HepG2 (cell line): ENCODE results near the gene CHKB. TPM values are rescaled to one million over a fixed set of nuclear protein-coding genes. Genes with fewer than 3 reads are reported as not detected.

Experiments used
- HCFC1 ChIP-seq: fragments of 150-350 bp; IDR thresholded peaks from 2 replicates; pipeline ENCODE4 v1.6.1; 2014; ENCODE audit warnings: low read depth, low read length
- KDM1A ChIP-seq: IDR thresholded peaks from 2 replicates; pipeline ENCODE4 v1.6.1; 2016; ENCODE audit warnings: missing compliant biosample characterization
- MAZ ChIP-seq, 2 experiments: sonication (generic) in 1 of 2; formaldehyde crosslinking in 1 of 2; IDR thresholded peaks; 2 replicates each; pipeline versions ENCODE4 v1.5.0 to v1.6.1; 2012 to 2020; ENCODE audit warnings: low read depth in 2 of 2, mild to moderate bottlenecking in 2 of 2, borderline replicate concordance in 1 of 2, improper control_type of control experiment in 1 of 2, low read length in 1 of 2, missing genetic modification reagents in 1 of 2, moderate library complexity in 1 of 2
- NFYC ChIP-seq: IDR thresholded peaks from 2 replicates; pipeline ENCODE4 v1.6.1; 2016; ENCODE audit warnings: missing genetic modification reagents, missing compliant biosample characterization
- PATZ1 ChIP-seq: sonication (generic); formaldehyde crosslinking; IDR thresholded peaks from 2 replicates; pipeline ENCODE4 v1.4.0; 2020; ENCODE audit warnings: missing genetic modification reagents
- STAG1 ChIP-seq: sonication (generic); formaldehyde crosslinking; IDR thresholded peaks from 2 replicates; pipeline ENCODE4 v1.4.0; 2020; ENCODE audit warnings: missing genetic modification reagents
- TEF ChIP-seq: sonication (generic); formaldehyde crosslinking; IDR thresholded peaks from 2 replicates; pipeline ENCODE4 v1.5.0; 2020; ENCODE audit warnings: missing genetic modification reagents
- TERF1 ChIP-seq: sonication (generic); formaldehyde crosslinking; IDR thresholded peaks from 2 replicates; pipeline ENCODE4 v1.8.0; 2022; ENCODE audit warnings: mild to moderate bottlenecking, missing genetic modification reagents, moderate library complexity
- ZNF607 ChIP-seq: sonication (generic); formaldehyde crosslinking; IDR thresholded peaks from 2 replicates; pipeline ENCODE4 v1.5.1; 2020; ENCODE audit warnings: missing genetic modification reagents, mild to moderate bottlenecking, borderline replicate concordance
- polyA plus RNA-seq, 8 experiments: library from polyadenylated mRNA; depleted of rRNA in 3 of 8; stranded (reverse) in 7 of 8; unstranded in 1 of 8; fragments of >200 nt; fragmentation: Illumina TruSeq in 4 of 8; extraction: Trizol in 4 of 8; gene quantifications; 2 replicates each; pipeline versions ENCODE4 v1.2.1 to v1.2.3, GENCODE V29; 2011 to 2016; ENCODE audit warnings: low read depth in 4 of 8, missing spikeins in 1 of 8, mixed read lengths in 1 of 8; ENCODE audit not compliant: insufficient read depth in 1 of 8
- total RNA-seq, 5 experiments: library from RNA; depleted of rRNA; stranded (reverse); fragments of >200 nt; fragmentation: Illumina TruSeq; extraction: Trizol; gene quantifications; 2 replicates each; pipeline ENCODE4 v1.2.3, GENCODE V29; 2016; ENCODE audit warnings: low read depth in 1 of 5
- TF ChIP-seq, protein P1 (sequence below): sonication (generic); formaldehyde crosslinking; conservative IDR thresholded peaks from 2 replicates; pipeline ENCODE4 v1.8.0; 2022; ENCODE audit warnings: mild to moderate bottlenecking, moderate library complexity, missing genetic modification reagents
- TF ChIP-seq, protein P2 (sequence below): sonication (generic); formaldehyde crosslinking; IDR thresholded peaks from 2 replicates; pipeline ENCODE4 v1.9.0; 2021; ENCODE audit warnings: mild to moderate bottlenecking, missing genetic modification reagents
- TF ChIP-seq, protein P3 (sequence below): sonication (generic); formaldehyde crosslinking; IDR thresholded peaks from 2 replicates; pipeline ENCODE4 v1.8.0; 2022; ENCODE audit warnings: mild to moderate bottlenecking, missing genetic modification reagents; ENCODE audit not compliant: insufficient replicate concordance

The CHKB gene
- total and polyA plus RNA-seq, 2 of the 13 experiments (the other 11 are each of a cell fraction or from before 2014, with no cell fraction given) = 24.5 to 42.7 TPM

- TF ChIP-seq TERF1 (CRISPR knock-in tag) = peak; percentile 98
- peak; percentile 91 for TF ChIP-seq PATZ1
- TF ChIP-seq, protein P1, sequence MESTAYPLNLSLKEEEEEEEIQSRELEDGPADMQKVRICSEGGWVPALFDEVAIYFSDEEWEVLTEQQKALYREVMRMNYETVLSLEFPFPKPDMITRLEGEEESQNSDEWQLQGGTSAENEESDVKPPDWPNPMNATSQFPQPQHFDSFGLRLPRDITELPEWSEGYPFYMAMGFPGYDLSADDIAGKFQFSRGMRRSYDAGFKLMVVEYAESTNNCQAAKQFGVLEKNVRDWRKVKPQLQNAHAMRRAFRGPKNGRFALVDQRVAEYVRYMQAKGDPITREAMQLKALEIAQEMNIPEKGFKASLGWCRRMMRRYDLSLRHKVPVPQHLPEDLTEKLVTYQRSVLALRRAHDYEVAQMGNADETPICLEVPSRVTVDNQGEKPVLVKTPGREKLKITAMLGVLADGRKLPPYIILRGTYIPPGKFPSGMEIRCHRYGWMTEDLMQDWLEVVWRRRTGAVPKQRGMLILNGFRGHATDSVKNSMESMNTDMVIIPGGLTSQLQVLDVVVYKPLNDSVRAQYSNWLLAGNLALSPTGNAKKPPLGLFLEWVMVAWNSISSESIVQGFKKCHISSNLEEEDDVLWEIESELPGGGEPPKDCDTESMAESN (CRISPR knock-in tag) = peak; percentile 95
- peak; percentile 27; the same call in 1 of the 2 replicates for TF ChIP-seq STAG1 (CRISPR knock-in tag)
- TF ChIP-seq MAZ (IDR thresholded peaks at IDR 0.05; ENCODE audit: borderline replicate concordance, low read depth, low read length) = peak; percentile 36; the same call in 1 of the 2 replicates
- peak; percentile 94 for TF ChIP-seq MAZ (CRISPR knock-in tag; IDR thresholded peaks at IDR 0.05; ENCODE audit: low read depth)
- TF ChIP-seq TEF (CRISPR knock-in tag) = peak; percentile 99
- TF ChIP-seq NFYC (CRISPR knock-in tag) = peak; percentile 53; the same call in 1 of the 2 replicates
- TF ChIP-seq KDM1A (CRISPR knock-in tag) = no peak; the same call in 1 of the 2 replicates
- TF ChIP-seq, protein P2, sequence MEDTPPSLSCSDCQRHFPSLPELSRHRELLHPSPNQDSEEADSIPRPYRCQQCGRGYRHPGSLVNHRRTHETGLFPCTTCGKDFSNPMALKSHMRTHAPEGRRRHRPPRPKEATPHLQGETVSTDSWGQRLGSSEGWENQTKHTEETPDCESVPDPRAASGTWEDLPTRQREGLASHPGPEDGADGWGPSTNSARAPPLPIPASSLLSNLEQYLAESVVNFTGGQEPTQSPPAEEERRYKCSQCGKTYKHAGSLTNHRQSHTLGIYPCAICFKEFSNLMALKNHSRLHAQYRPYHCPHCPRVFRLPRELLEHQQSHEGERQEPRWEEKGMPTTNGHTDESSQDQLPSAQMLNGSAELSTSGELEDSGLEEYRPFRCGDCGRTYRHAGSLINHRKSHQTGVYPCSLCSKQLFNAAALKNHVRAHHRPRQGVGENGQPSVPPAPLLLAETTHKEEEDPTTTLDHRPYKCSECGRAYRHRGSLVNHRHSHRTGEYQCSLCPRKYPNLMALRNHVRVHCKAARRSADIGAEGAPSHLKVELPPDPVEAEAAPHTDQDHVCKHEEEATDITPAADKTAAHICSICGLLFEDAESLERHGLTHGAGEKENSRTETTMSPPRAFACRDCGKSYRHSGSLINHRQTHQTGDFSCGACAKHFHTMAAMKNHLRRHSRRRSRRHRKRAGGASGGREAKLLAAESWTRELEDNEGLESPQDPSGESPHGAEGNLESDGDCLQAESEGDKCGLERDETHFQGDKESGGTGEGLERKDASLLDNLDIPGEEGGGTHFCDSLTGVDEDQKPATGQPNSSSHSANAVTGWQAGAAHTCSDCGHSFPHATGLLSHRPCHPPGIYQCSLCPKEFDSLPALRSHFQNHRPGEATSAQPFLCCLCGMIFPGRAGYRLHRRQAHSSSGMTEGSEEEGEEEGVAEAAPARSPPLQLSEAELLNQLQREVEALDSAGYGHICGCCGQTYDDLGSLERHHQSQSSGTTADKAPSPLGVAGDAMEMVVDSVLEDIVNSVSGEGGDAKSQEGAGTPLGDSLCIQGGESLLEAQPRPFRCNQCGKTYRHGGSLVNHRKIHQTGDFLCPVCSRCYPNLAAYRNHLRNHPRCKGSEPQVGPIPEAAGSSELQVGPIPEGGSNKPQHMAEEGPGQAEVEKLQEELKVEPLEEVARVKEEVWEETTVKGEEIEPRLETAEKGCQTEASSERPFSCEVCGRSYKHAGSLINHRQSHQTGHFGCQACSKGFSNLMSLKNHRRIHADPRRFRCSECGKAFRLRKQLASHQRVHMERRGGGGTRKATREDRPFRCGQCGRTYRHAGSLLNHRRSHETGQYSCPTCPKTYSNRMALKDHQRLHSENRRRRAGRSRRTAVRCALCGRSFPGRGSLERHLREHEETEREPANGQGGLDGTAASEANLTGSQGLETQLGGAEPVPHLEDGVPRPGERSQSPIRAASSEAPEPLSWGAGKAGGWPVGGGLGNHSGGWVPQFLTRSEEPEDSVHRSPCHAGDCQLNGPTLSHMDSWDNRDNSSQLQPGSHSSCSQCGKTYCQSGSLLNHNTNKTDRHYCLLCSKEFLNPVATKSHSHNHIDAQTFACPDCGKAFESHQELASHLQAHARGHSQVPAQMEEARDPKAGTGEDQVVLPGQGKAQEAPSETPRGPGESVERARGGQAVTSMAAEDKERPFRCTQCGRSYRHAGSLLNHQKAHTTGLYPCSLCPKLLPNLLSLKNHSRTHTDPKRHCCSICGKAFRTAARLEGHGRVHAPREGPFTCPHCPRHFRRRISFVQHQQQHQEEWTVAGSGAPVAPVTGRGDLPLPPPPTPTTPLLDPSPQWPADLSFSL (CRISPR knock-in tag) = 0 out of 2 replicates have a peak, but pooled peaks have one; percentile 38
- TF ChIP-seq, protein P3, sequence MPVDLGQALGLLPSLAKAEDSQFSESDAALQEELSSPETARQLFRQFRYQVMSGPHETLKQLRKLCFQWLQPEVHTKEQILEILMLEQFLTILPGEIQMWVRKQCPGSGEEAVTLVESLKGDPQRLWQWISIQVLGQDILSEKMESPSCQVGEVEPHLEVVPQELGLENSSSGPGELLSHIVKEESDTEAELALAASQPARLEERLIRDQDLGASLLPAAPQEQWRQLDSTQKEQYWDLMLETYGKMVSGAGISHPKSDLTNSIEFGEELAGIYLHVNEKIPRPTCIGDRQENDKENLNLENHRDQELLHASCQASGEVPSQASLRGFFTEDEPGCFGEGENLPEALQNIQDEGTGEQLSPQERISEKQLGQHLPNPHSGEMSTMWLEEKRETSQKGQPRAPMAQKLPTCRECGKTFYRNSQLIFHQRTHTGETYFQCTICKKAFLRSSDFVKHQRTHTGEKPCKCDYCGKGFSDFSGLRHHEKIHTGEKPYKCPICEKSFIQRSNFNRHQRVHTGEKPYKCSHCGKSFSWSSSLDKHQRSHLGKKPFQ (CRISPR knock-in tag) = peak; percentile 92
- TF ChIP-seq HCFC1 = no peak
- TF ChIP-seq ZNF607 (CRISPR knock-in tag) = peak; percentile 100
These were observed 17.3 kb upstream of the CHKB start (continued) for GRCh38 chr22:50599816-50600455.
